HG02642 (cell line): Measurements from ENCODE around the gene CCDC28A.
"Not testable (repeated sequence)": the region's sequence is repeated elsewhere in the genome, so short reads cannot be mapped to it uniquely, and the experiment has no call there.

Experiments
- ATAC-seq: cut with Tn5 transposase; IDR thresholded peaks from one replicate; pipeline ENCODE4 v1.9.1; 2021; ENCODE audit warnings: mild to moderate bottlenecking; ENCODE audit not compliant: unreplicated experiment, poor library complexity

CCDC28A gene

DNA sequence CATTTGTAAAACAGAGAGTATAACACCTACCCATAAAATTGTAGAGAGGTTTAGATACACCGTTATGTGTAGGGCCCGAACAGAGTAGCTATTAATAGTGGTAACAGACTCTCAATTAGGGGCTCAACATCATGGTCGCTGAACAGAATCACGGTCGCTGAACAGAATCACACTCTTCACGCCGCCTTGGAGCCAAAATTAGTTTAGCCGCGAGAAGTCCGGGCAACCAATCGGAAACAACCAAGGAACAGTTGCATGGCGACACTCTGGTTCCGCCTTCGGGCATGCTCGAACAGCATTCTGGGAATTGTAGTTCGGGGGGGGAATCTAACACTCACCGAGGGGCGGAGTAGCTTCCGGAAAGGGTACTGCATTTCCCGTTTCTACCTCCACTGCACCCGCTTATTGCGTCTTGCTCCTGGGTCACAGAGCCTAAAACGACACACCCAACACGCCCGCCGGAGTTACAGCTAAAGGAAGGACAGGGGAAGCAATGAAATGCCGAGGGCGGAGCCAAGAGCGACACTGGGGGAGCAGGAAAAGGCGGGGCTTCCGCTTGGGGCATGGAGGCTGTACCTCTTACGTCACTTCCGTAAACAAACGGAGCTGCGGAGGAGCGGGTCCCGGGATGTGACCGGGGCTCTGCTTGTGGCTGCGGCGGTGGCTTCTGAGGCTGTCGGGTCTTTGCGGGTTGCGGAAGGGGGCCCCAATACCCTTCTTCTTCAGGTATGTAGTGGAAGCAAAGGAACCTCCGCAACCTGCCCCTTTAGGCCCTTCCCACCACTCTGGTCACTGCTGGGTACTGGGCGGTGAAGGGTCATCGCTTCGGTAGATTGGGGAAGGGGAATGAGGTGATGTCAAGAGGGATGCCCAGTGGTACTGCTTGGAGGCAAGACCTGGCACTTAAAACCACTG lies at the start of gene CCDC28A:
Gene CCDC28A, plus strand, starts transcription at position 593 of the 915 bp plus-strand sequence. CDS start 2,352 bp downstream, outside the sequence.
- ATAC-seq, result peak; percentile 96

DNA sequence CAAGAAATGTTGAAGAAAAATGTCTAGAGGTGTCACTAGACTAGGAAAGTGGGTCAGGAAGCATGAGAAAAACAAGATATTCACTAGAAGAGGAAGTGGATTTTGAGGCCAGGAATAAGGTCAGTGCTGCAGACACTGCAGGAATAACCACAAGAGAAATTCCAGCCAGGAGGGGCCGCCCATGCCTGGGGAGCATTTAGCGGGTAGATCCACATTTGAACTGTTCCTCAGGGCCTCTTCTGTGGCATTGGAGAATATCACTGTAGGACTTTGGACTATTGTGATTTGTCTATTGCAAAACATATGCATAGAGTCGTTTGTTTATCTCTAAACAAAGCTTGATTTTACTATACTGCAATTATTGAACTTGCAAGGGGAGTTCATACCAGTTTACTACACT lies 49.6 kb upstream of the CCDC28A start:
- no peak for ATAC-seq

GRCh38 chr6:138726066-138726756 lies 47.4 kb upstream of the CCDC28A start:
- ATAC-seq, result no peak

- no peak for ATAC-seq
Measured at GRCh38 chr6:138726757-138727097, 46.8 kb upstream of the CCDC28A start.

DNA sequence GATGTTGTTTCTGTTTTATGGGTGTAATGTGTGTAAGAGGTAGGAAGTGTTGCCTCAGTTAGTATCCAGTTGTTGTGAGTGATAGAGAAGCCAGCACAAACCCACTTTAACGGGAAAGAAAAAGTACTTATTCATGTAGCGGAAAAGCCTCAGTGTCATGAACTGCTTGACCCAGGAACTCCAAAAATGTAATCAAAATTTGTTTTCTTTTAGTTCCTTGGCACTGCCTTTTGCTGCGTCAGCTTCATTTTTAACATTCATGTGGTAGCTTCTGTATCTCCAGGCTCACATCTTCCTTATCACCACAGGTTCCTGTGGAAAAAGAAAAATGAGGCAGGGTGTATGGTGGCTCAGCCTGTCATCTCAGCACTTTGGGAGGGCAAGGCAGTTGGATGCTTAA lies 46.4 kb upstream of the CCDC28A start:
- no peak for ATAC-seq

DNA sequence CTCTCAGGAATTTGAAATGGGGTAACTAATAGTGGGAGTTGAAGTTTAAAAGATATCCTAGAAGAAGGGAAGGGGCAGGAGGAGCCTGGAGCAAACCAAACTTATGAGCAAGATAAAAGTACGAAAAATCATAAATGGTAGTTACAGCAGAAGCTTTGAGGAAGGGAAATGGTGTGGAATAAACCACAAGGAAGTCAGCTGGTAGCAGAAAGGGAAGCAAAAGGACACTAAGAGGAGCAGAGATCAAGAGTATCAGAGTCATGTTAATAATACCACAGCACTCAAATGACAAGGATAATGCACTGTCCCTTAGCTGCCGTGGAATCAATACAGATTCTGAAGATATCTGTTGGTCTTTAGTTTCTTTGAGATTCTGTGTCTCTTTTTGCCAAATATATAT lies 44.9 kb upstream of the CCDC28A start:
- ATAC-seq, result no peak

GRCh38 chr6:138730037-138730436 lies 43.5 kb upstream of the CCDC28A start:
- not testable (repeated sequence) for ATAC-seq

- ATAC-seq, result no peak
Measured at GRCh38 chr6:138734585-138734984, 39.0 kb upstream of the CCDC28A start.

GRCh38 chr6:138736640-138737039 lies 36.9 kb upstream of the CCDC28A start:
- ATAC-seq, result no peak

- ATAC-seq, result no peak
Measured at GRCh38 chr6:138752017-138752416, 21.6 kb upstream of the CCDC28A start.

- no peak for ATAC-seq
Measured at GRCh38 chr6:138757136-138757535, 16.4 kb upstream of the CCDC28A start.

- no peak for ATAC-seq
Measured at GRCh38 chr6:138765896-138766655, 7.5 kb upstream of the CCDC28A start.

GRCh38 chr6:138769102-138769676 lies 4.4 kb upstream of the CCDC28A start:
- ATAC-seq, result no peak

DNA sequence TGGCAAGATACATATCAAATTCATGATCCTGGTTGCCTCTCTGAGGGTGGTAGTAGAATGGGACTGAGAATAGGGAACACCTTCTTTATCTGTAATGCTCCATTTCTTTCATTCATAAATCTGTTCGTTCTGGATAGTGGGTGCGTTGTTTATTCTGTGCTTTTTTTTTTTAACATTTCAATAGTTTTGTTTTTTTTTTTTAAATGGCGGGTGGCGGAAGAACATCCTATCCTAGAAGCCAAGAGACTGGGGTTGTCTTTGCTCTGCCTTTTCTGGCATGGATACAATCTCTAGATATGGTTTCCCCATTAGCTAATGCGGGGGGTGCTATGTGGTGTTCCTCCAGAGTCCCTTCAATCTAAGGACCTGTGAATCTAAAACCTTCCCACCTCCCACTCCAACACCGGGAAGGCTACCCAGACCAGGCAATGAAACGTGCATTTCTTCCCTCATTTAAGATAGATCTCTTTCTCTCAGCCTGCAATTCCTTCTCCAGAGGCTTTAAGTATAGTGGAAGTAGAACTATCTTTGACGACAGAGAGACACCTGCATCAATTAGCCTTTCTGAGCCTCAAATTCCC lies 883 bp upstream of the CCDC28A start:
- no peak for ATAC-seq

- no peak for ATAC-seq
Measured at GRCh38 chr6:138774370-138774769, 801 bp downstream of the CCDC28A start.

DNA sequence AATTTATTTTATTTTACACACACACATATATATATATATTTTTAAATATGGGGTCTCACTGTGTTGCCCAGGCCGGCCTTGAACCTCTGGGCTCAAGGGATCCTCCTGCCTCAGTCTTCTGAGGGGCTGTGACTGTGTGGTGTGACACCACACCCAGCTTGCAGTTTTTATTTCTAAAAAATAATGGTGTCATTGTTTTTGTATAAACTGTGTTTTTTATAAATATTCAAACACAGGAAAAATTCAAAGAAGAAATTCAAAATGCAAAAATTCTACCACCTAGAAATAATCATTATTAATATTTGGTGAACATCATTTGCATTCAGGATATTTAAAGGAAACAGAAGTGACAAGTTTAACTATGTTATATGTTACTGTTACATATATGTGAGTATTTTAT lies 3.1 kb downstream of the CCDC28A start:
- no peak for ATAC-seq

DNA sequence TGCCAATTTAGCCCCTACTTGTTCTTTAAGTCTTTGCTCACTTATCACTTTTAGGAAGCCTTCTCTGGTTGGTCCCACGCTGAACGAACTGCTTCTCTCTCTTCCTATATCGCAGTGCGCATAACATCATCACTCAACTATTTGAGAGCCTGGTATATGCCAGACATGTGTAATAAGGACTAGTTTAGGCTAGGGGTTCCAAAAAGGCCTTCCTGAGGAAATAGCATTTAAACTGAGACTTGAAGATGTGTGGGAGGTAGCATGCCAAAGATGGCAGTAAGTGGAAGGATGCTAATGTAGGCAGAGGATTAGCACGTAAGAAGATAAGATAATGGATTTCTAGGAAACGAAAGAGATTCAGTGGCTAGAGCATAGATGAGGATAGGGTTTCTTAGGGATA lies 4.8 kb downstream of the CCDC28A start:
- no peak for ATAC-seq

DNA sequence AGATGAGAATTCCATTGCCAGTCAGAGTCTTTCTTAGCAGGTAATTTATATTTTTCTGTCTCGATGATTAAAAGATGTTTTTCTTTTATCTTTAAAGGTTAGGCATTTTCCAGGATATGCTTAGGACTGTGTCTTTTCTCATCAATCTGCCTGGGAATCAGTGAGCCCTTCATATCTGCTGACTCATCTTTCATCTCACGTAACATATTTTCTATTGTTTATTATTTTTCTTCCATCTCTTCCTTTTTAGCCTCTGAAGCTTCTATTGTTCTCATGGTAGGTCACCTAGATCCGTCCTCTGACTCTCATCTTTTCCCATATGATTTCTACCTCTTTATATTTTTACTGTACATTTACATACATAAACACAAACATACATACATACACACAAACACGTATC lies 8.7 kb downstream of the CCDC28A start:
- no peak for ATAC-seq

GRCh38 chr6:138785079-138785478 lies 11.5 kb downstream of the CCDC28A start:
- no peak for ATAC-seq

DNA sequence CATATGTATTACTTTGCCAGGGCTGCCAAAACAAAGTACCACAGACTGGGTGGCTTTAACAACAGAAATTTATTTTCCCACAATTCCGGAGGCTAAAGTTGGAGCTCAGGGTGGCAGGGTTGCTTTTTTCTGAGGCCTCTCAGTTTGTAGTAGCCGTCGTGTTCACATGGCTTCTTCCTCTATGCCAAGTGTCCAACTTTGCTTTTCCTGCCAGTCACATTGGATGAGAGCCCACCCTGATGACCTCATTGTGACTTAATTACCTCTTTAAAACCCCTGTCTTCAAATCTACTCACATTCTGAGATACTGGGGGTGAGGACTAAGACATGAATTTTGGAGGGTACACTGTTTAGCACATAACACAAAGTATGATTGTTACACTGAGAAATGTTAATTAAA lies 12.4 kb downstream of the CCDC28A start:
- no peak for ATAC-seq
